Astrocyte of the cerebellum (primary cell): ENCODE results near the gene CPA2.

Experiments used
- DNase-seq: peaks from one replicate; pipeline ENCODE4 v3.0.0-alpha.2; 2011; ENCODE audit warnings: low read depth
- H3K4me3 ChIP-seq: 2 replicates; pipeline ENCODE4 v1.5.1; 2011; ENCODE audit warnings: mild to moderate bottlenecking, low read depth, low read length, moderate library complexity
- in situ Hi-C: cut with HindIII; loops from 2 replicates; pipeline ENCODE4 v1.10.0; 2017; ENCODE audit warnings: low sequenced_read_pairs
- TF ChIP-seq, protein P1 (sequence below): IDR thresholded peaks from 2 replicates; pipeline ENCODE4 v1.5.1; 2012; ENCODE audit warnings: low read length, low read depth, moderate library complexity, mild to moderate bottlenecking; ENCODE audit errors: missing control alignments

The CPA2 gene

GRCh38 chr7:130329681-130330080 lies 63.0 kb downstream of the CPA2 start:
- in situ Hi-C loops = no loop called here
- TF ChIP-seq, protein P1, sequence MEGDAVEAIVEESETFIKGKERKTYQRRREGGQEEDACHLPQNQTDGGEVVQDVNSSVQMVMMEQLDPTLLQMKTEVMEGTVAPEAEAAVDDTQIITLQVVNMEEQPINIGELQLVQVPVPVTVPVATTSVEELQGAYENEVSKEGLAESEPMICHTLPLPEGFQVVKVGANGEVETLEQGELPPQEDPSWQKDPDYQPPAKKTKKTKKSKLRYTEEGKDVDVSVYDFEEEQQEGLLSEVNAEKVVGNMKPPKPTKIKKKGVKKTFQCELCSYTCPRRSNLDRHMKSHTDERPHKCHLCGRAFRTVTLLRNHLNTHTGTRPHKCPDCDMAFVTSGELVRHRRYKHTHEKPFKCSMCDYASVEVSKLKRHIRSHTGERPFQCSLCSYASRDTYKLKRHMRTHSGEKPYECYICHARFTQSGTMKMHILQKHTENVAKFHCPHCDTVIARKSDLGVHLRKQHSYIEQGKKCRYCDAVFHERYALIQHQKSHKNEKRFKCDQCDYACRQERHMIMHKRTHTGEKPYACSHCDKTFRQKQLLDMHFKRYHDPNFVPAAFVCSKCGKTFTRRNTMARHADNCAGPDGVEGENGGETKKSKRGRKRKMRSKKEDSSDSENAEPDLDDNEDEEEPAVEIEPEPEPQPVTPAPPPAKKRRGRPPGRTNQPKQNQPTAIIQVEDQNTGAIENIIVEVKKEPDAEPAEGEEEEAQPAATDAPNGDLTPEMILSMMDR = no peak
- DNase-seq = no peak
- H3K4me3 ChIP-seq = no peak overlapping the region

DNA sequence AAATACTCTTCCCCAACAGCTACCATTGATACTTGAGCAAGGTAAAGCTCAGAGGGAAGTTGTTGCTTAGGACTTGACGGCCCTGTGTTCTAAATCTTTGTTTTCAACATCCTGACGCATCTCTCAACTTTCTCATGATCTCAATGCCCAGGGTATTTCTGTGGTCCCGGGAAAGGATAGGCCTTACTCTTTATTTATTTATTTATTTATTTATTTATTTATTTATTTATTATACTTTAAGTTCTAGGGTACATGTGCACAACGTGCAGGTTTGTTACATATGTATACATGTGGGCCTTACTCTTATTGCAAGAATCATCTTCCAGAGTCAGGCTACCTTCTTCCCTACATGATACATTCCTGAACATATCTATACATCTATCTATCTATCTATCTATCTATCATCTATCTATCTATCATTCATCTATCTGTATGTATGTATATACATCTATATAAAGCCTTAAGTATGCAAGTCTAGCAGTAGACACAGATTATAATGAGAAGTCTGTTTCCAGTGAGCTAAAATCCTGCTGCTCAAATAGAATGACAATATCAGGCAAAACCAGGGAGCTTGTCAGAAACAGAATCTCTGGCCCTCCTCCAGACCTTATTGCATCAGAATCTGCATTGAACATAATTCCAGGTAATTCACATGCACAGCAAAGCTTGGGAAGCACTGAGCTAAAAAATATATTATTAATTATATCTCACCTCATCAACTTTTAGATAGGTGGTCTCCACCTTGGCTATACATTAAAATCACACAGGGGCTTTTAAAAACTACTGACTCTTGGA lies 65.8 kb downstream of the CPA2 start:
- H3K4me3 ChIP-seq = no peak overlapping the region
- in situ Hi-C loops = no loop called here
- DNase-seq = no peak
- TF ChIP-seq, protein P1 = no peak

DNA sequence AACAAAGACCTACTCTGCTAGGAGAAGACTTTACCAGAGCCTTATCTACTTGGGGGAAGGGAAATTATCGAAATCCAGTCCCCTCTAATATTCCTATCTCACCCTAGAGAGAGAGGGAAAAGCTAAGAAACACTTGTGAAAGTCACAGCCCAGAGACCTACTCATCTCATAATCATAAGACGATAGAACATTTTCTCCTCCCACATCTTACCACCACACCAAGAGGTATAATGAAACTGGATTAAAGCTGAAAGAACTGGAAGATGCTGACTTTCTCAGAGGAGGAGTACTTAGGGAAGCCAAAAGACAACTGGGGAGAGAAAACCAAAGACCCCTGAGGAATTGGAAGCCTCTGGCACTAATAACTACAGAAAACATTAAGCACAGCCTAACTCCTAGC lies 67.2 kb downstream of the CPA2 start:
- in situ Hi-C loops = no loop called here
- TF ChIP-seq, protein P1 = no peak
- no peak for DNase-seq

DNA sequence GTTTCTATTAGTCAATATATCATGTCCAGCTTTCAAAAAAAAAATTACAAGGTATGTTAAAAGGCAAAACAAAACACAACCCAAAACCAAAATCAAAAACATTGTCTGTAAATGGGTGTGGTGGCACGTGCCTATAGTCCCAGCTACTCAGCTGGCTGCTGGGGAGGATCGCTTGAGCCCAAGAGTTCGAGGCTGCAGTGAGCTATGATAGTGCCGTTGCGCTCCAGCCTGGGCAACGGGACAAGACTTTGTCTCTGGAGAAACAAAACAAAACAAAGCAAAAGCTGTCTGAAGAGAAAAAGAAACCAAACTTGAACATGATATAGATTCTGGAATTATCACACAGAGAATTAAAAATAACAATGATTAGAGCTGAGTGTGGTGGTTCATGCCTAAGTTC lies 67.6 kb downstream of the CPA2 start:
- H3K4me3 ChIP-seq = no peak overlapping the region
- TF ChIP-seq, protein P1 = no peak
- in situ Hi-C loops = no loop called here
- no peak for DNase-seq

More for the DNA sequence above, 67.2 kb downstream of the CPA2 start:
- H3K4me3 ChIP-seq = no peak overlapping the region

DNA sequence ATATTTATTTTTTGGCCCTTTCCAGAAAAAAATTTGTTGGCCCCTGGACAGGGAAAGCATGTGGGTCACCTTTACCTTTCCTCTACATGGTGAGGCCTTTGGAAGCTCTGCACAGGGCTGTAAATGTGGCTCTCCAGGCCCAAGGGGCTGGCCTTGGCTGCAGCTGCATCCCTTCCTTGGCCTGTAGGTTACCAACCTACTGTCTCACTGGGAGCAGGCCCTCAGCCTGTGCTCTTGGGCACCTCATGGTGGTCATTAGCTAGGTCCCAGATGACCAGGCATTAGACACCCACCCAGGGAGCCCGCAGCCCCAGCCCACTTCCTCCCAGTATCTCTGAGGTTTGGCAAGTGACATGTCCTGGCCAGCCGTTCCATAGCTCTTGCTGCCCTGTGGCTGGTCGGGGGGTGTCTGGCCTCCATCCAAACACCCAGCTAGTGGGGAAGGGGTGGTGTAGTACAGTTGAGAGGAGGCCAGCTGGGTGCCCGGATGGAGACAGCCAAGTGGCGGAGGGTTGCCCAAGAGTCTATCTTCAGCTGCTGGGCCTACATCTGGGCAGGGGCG lies 70.8 kb downstream of the CPA2 start:
- no peak overlapping the region for H3K4me3 ChIP-seq
- no peak for DNase-seq
- TF ChIP-seq, protein P1 = no peak
- in situ Hi-C loops = no loop called here

GRCh38 chr7:130338233-130338632 lies 71.6 kb downstream of the CPA2 start:
- TF ChIP-seq, protein P1 = no peak
- in situ Hi-C loops = no loop called here
- no peak for DNase-seq
- no peak overlapping the region for H3K4me3 ChIP-seq
